ENCODE measurements around the gene WDR88.

The WDR88 gene

GRCh38 chr19:33132425-33132824 is 511 bp downstream of the WDR88 start:
- Mint-ChIP-seq H3K36me3 (ENCODE audit: low read depth) (peaks cover 29% of the 10 kb centered on the region), H3K4me1 (peaks cover 7% of the 10 kb centered on the region), H3K9me3 (no peaks in the 10 kb centered on the region), H3K4me3 (no peak overlapping the region), H3K27ac (no peak overlapping the region), H3K27me3 (ENCODE audit: low read depth) (peaks cover 4% of the 10 kb centered on the region)
- TF ChIP-seq CTCF (IDR thresholded peaks at IDR 0.05; ENCODE audit: unreplicated experiment in 3 of 3), result no peak

GRCh38 chr19:33133438-33134031 is 1.6 kb downstream of the WDR88 start:
- Mint-ChIP-seq H3K36me3 (ENCODE audit: low read depth) (peaks cover 25% of the 10 kb centered on the region), H3K4me1 (peaks cover 7% of the 10 kb centered on the region), H3K4me3 (no peak overlapping the region), H3K9me3 (no peaks in the 10 kb centered on the region), H3K27ac (peak overlapping the region in 1 of 3 experiments; percentile 63), H3K27me3 (ENCODE audit: low read depth) (peaks cover 4% of the 10 kb centered on the region)
- TF ChIP-seq CTCF (IDR thresholded peaks at IDR 0.05; ENCODE audit: unreplicated experiment in 3 of 3), result no peak

- peaks cover 9% of the 10 kb centered on the region for H3K27me3 Mint-ChIP-seq (ENCODE audit: low read depth)
- no peak overlapping the region for H3K4me3 Mint-ChIP-seq
- no peak for TF ChIP-seq CTCF (IDR thresholded peaks at IDR 0.05; ENCODE audit: unreplicated experiment in 3 of 3)
- H3K9me3 Mint-ChIP-seq, result no peaks in the 10 kb centered on the region
- H3K36me3 Mint-ChIP-seq (ENCODE audit: low read depth), result peaks cover 17% of the 10 kb centered on the region
- no peak overlapping the region for H3K27ac Mint-ChIP-seq
- peaks cover 7% of the 10 kb centered on the region for H3K4me1 Mint-ChIP-seq
Observed at GRCh38 chr19:33134571-33135041, 2.7 kb downstream of the WDR88 start.

GRCh38 chr19:33139165-33139564 is 7.3 kb downstream of the WDR88 start:
- H3K9me3 Mint-ChIP-seq, result no peaks in the 10 kb centered on the region
- no peak overlapping the region for H3K27ac Mint-ChIP-seq
- H3K4me1 Mint-ChIP-seq, result no peaks in the 10 kb centered on the region
- H3K36me3 Mint-ChIP-seq (ENCODE audit: low read depth), result no peaks in the 10 kb centered on the region
- H3K27me3 Mint-ChIP-seq (ENCODE audit: low read depth), result peaks cover 16% of the 10 kb centered on the region
- TF ChIP-seq CTCF (IDR thresholded peaks at IDR 0.05; ENCODE audit: unreplicated experiment in 3 of 3), result no peak
- H3K4me3 Mint-ChIP-seq, result no peak overlapping the region

GRCh38 chr19:33143897-33144405 is 12.0 kb downstream of the WDR88 start:
- Mint-ChIP-seq H3K27ac (no peak overlapping the region), H3K4me1 (no peaks in the 10 kb centered on the region), H3K27me3 (ENCODE audit: low read depth) (peaks cover 12% of the 10 kb centered on the region), H3K9me3 (no peaks in the 10 kb centered on the region), H3K4me3 (no peak overlapping the region), H3K36me3 (ENCODE audit: low read depth) (no peaks in the 10 kb centered on the region)
- TF ChIP-seq CTCF (IDR thresholded peaks at IDR 0.05; ENCODE audit: unreplicated experiment in 3 of 3), result peak; percentile 90 to 95 (median 92)

GRCh38 chr19:33146209-33146608 is 14.3 kb downstream of the WDR88 start:
- Mint-ChIP-seq H3K36me3 (ENCODE audit: low read depth) (no peaks in the 10 kb centered on the region), H3K4me3 (no peak overlapping the region), H3K27ac (no peak overlapping the region), H3K27me3 (ENCODE audit: low read depth) (peaks cover 6% of the 10 kb centered on the region), H3K9me3 (no peaks in the 10 kb centered on the region), H3K4me1 (no peaks in the 10 kb centered on the region)
- no peak for TF ChIP-seq CTCF (IDR thresholded peaks at IDR 0.05; ENCODE audit: unreplicated experiment in 3 of 3)

Data from nephron (organoid).